ENCODE data around the gene F7. TPM values are rescaled to one million over a fixed set of nuclear protein-coding genes. Genes with fewer than 3 reads are reported as not detected.
"Not testable (repeated sequence)": the region's sequence is repeated elsewhere in the genome, so short reads cannot be mapped to it uniquely, and the experiment has no call there.

The F7 gene
- total RNA-seq, 1 donor from 2014 or later: 3.0 TPM

GRCh38 chr13:113077953-113078901 lies 27.4 kb upstream of the F7 start:
- no peak for TF ChIP-seq CTCF (conservative IDR thresholded peaks at IDR 0.05)
- Mint-ChIP-seq H3K27ac (no peak overlapping the region), H3K9me3 (no peaks in the 10 kb centered on the region), H3K36me3 (peaks cover 3% of the 10 kb centered on the region), H3K27me3 (no peaks in the 10 kb centered on the region), H3K4me3 (no peak overlapping the region), H3K4me1 (ENCODE audit: unreplicated experiment) (no peaks in the 10 kb centered on the region)
- DNase-seq (ENCODE audit: extremely low spot score, unreplicated experiment): no peak

GRCh38 chr13:113078902-113079780 lies 26.4 kb upstream of the F7 start:
- no peak overlapping the region for H3K4me3 Mint-ChIP-seq
- H3K9me3 Mint-ChIP-seq: no peaks in the 10 kb centered on the region
- peaks cover 3% of the 10 kb centered on the region for H3K36me3 Mint-ChIP-seq
- H3K4me1 Mint-ChIP-seq (ENCODE audit: unreplicated experiment): peaks cover 6% of the 10 kb centered on the region
- H3K27me3 Mint-ChIP-seq: no peaks in the 10 kb centered on the region
- H3K27ac Mint-ChIP-seq: peak overlapping the region; percentile 32
- TF ChIP-seq CTCF (conservative IDR thresholded peaks at IDR 0.05): no peak
- DNase-seq (ENCODE audit: extremely low spot score, unreplicated experiment): no peak

- DNase-seq (ENCODE audit: extremely low spot score, unreplicated experiment); H3K27me3 Mint-ChIP-seq; H3K4me3 Mint-ChIP-seq; H3K36me3 Mint-ChIP-seq; H3K4me1 Mint-ChIP-seq (ENCODE audit: unreplicated experiment); H3K9me3 Mint-ChIP-seq; H3K27ac Mint-ChIP-seq: not testable (repeated sequence)
These were observed 25.9 kb upstream of the F7 start for GRCh38 chr13:113079781-113080080.

GRCh38 chr13:113080361-113080831 lies 25.2 kb upstream of the F7 start:
- H3K27ac Mint-ChIP-seq: no peak overlapping the region
- H3K9me3 Mint-ChIP-seq: no peaks in the 10 kb centered on the region
- no peak for TF ChIP-seq CTCF (conservative IDR thresholded peaks at IDR 0.05)
- H3K4me1 Mint-ChIP-seq (ENCODE audit: unreplicated experiment): peaks cover 6% of the 10 kb centered on the region
- no peak overlapping the region for H3K4me3 Mint-ChIP-seq
- H3K36me3 Mint-ChIP-seq: peaks cover 3% of the 10 kb centered on the region
- DNase-seq (ENCODE audit: extremely low spot score, unreplicated experiment): no peak
- H3K27me3 Mint-ChIP-seq: no peaks in the 10 kb centered on the region

- DNase-seq (ENCODE audit: extremely low spot score, unreplicated experiment): no peak
- no peaks in the 10 kb centered on the region for H3K27me3 Mint-ChIP-seq
- no peak for TF ChIP-seq CTCF (conservative IDR thresholded peaks at IDR 0.05)
- H3K36me3 Mint-ChIP-seq: peaks cover 3% of the 10 kb centered on the region
- H3K9me3 Mint-ChIP-seq: no peaks in the 10 kb centered on the region
- no peak overlapping the region for H3K27ac Mint-ChIP-seq
- no peak overlapping the region for H3K4me3 Mint-ChIP-seq
- H3K4me1 Mint-ChIP-seq (ENCODE audit: unreplicated experiment): peaks cover 6% of the 10 kb centered on the region
These were observed 24.6 kb upstream of the F7 start for GRCh38 chr13:113080901-113081521.

Data from type B pancreatic cell (in vitro differentiated cells).